ENCODE measurements around the gene PIK3AP1.

Gene PIK3AP1

GRCh38 chr10:96642973-96643372 is 77.3 kb downstream of the PIK3AP1 start:
- peak; percentile 33 for DNase-seq (ENCODE audit: low spot score)

DNA sequence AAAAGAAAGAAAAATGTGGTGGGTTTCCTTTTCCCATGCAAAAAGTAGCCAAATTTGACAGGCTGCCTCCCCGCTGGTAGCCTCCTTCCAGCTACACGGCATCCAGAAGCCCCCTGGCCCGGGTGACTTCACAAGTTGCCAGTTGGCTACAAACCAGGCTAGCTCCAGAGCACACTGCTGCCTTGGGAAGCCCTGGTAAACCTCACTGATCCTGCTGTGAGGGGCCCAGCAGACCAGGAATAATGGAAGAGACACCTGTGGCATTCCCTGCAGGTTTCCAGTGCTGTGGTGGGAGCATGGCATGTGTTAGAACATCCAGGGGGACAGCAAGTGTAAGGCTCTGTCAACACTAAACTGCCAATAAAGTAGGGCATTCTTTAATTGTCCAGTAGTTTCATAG is 77.8 kb downstream of the PIK3AP1 start:
- no peak for DNase-seq (ENCODE audit: low spot score)

DNA sequence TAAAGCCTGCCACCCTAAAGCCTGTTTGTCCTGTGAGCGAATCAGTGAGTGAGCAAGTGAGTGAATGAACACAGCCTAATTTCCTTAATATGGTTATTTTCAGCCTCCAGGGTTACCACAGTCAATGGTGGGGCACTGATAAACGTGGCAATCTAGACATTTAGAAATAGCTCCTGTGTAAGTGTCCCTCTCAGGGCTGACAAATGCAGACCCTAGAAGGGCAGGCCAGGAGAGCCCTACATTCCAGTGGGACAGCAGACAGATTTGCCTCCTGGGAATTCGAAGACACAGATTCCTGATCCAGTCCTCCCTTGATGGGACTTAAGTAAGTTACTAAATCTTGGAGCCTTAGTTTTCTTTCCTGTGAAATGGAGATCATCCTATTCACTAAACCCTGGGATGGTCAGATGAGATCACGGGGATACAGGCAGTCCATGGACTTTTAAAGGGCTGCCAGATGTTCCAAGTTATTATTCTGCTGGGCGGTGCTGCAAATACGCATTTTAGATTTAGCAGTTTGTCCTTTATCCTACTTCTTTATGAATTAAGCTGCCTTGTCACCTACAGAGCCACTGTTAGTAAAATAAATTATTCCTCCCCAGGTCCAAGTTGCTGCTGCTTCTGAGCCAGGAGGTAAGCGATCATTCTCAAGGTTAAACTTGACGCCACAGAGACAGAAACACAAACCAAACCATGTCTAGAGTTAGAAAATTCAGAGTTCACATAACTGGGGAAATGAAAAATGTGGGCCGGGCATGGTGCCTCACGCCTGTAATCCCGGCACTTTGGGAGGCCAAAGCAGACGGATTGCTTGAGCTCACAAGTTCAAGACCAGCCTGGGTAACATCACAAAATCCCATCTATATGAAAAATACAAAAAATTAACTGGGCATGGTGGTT is 78.7 kb downstream of the PIK3AP1 start:
- DNase-seq (ENCODE audit: low spot score): no peak

DNA sequence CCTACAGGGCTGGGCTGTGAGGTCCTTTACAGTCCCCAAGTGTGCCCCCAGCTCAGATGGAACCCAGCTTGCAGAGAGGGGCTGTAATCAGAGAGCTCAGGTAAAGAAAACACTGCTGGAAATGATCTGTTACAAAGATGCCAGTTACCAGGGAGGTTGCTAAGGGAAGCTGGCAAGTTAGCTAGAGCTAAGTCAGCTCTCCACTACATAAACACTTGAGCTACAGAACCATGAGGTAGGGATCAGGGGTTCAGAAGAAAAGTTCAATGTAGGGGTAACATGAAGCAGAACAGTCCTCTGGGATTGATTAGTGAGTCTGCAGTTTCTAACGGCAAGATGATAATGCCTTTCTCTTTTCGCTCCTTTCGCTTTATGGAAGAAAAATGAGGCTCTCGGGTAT is 80.4 kb downstream of the PIK3AP1 start:
- DNase-seq (ENCODE audit: low spot score): no peak

- DNase-seq (ENCODE audit: low spot score): no peak
Observed at GRCh38 chr10:96638696-96639095, 81.6 kb downstream of the PIK3AP1 start.

DNA sequence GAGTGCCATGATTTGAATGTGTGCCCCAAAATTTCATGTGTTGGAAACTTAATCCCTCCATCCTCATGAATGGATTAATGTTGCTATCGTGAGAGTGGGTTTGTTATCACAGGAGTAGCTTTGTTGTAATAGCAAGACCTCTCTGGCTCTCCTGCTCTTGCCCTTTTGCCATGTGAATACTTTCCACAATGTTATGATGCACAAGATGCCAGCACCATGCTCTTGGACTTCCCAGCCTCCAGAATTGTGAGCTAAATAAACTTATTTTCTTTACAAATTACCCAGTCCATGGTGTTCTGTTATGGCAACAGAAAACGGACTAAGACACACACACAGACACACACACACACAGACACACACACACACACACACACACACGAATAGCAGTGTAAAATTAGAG is 82.2 kb downstream of the PIK3AP1 start:
- DNase-seq (ENCODE audit: low spot score): no peak

DNA sequence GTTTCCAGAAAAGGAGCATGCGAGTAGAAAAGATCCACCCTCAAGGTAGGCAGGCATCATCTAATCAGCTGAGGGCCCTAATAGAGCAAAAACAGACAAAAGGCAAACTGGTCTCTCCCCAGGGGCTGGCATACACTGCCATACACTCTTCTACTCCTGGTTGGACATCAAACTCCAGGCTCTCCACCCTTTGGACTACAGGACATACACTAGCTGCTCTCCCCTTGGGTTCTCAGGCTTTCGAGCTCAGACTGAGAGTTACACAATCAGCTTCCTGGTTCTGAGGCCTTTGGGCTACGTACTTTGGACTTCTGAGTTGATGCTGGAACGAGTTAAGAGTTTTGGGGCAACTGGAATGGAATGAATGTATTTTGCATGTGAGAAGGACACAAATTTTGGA is 82.6 kb downstream of the PIK3AP1 start:
- DNase-seq (ENCODE audit: low spot score): no peak

DNA sequence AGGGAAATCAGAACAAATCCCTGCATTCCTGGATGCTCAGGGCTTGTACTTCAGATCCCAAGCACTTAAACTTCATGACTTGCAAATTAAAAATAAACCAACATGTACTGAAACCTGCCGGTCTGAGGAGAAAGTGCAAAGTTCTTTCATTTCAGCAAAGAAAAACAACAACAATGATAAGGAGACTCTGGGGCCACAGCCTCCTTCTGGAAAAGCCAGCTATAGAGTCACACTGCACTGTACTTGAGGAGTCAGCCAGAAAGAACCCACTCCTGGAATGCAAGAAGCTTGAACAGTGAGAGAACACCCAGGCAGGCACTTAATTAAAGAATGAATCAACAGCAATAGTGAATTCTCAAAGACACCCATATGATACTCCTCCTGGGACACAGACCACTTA is 83.8 kb downstream of the PIK3AP1 start:
- DNase-seq (ENCODE audit: low spot score): no peak

DNA sequence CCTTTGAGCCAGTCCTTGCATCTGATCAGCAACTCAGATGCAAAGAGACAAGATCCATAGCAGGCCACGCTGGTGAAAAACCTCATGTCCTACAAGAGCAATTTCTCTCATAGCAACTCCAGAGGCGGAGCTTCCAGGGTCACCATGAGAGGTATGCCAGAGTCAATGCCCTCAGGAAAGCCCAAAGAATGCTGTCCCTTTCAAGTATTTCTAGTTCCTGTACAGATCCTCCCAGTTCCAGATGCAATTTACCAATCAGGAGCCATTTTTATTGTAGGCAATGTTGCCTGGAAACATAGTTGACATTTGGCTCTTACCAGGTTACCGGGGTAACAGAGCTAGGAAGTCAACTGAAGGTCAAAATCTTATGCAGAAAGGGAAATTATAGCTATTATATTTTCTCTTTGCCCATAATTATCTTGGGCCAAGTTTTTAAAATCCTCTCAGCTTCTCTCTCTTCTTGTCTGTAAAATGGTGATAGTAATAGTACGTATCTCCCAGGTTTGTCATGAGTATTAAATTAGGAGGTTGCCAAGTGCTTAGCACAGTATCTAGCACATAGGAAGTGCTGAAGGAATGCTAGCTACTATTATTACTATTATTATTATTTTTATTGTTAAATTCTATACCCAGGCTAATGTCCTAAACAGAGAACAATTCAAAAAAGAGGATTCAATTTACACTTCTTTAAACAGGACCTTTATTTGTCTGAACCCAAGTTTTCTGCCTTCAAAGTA is 87.2 kb downstream of the PIK3AP1 start:
- no peak for DNase-seq (ENCODE audit: low spot score)

GRCh38 chr10:96627292-96627691 is 93.0 kb downstream of the PIK3AP1 start:
- DNase-seq (ENCODE audit: low spot score): no peak

GRCh38 chr10:96626795-96627194 is 93.5 kb downstream of the PIK3AP1 start:
- no peak for DNase-seq (ENCODE audit: low spot score)

DNA sequence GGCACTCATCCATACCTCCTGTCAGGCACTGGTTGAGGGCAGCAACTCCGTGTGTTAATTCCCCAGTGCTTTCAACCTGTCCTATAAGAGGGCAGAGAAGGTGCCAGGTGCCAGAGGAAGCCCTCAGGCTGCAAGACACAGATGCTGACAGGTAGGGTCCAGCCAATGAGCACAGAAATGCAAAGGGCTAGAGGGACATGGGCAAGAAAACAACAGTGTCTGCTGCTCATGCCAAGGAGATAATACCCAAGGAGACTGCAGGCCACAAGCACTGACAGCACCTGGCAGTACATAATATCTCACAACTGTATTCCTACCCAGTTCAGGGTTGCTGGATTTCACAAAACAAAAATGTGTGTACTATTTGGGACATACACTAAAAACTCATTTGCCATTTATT is 95.1 kb downstream of the PIK3AP1 start:
- DNase-seq (ENCODE audit: low spot score): no peak

GRCh38 chr10:96622013-96622787 is 98.1 kb downstream of the PIK3AP1 start:
- no peak for DNase-seq (ENCODE audit: low spot score)

DNA sequence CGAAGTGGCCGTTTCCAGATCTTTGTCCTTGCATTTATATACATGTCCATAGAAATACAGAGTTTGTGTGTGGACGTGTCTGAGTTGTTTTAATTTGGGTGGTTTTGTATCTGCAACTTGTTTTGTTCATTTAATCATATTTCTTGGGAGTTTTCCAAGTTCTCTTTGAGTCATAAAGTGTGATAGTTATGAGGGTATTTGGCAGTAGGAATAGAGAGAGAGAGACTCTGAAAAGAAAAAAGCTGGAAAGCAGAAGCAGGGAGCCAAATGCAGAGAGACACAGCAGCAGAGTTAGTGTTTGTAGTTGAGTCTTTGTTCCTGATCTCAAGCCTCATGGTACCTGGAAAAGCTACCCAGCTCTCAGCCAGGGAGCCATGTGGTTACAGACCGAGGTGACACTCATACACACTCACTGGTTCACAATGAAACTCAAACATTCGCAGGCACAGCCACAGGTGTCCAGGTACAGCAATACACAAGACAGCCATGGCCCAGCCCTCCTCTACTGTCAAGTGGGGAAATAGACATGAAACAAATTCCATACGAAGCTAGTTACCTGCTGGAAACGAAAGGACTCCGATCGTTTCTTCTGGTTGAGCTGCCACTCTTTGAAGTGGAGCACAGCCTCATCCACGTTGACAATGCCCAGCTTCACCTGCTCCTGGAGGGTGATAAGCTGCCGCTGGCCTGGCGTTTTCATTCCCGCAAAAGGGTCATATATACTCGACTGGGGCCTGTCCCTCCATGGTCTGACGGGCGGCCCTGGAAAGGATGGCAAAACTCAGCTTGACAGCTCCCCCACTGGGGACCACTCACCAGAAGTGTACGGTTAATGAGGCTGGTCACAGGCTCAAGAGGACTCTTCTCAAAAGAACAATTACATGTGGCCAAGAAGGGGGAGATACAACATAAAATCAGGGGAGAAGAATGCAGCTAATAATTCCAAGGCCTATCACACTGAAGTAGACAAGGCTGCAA is 100.2 kb downstream of the PIK3AP1 start:
- DNase-seq (ENCODE audit: low spot score): no peak

- no peak for DNase-seq (ENCODE audit: low spot score)
Observed at GRCh38 chr10:96619120-96619519, 101.2 kb downstream of the PIK3AP1 start.

- no peak for DNase-seq (ENCODE audit: low spot score)
Observed at GRCh38 chr10:96618653-96619052, 101.7 kb downstream of the PIK3AP1 start.

DNA sequence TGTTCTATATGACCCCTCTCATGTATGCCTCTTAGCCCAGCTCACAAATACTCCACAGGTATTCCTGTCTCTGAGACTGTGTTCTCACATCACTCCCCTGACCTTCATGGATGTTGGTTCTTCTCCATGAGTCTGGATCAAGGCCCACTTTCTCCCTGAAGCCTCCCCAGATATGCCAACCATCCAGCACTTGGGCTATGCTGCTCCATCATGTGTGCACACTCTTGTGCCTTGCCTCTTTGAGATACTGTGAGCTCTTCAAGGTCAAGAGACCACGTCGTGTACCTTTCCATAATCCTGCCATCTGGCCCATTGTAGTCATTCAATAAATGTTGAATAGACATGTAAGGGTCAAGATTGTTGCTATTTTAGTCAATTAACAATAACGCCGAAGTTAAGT is 103.4 kb downstream of the PIK3AP1 start:
- DNase-seq (ENCODE audit: low spot score): no peak

GRCh38 chr10:96614515-96614914 is 105.8 kb downstream of the PIK3AP1 start:
- DNase-seq (ENCODE audit: low spot score): peak; percentile 25

- DNase-seq (ENCODE audit: low spot score): no peak
Observed at GRCh38 chr10:96613576-96613975, 106.7 kb downstream of the PIK3AP1 start.

DNA sequence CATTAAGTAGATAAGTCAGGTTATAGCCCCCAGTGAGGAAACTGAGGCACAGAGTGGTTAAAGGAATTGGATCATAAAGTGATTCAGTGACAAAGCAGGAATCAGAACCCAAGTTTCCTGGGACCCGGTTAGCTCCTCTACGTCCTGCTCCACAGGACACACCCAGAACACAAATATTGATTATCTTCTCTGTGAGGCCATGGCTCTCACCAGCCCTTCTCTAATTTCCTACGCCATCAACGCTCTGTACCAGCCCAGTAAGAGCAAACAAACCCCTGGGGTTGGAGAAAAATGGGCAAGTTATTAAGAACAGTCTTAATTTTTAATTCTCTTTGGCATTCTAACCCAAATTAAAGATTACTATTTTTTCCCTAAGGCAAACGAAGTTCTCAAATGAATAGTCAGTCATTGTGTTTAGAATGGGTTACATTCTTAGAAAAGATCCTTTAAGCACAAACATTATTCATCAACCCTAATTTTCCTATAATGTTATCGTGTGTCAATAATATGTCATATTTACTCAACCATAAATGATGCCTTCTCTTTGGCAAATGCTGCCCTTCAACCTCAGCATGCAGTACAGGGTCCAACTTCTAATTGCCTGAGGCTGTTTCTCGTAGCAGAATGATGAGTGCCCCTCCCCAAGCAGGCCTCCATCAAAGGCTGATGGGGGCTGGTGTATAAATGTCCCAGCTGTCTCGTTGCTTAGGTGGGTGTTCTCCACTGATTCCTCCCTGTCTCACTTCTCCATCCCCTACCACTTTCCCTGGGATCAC is 108.1 kb downstream of the PIK3AP1 start:
- no peak for DNase-seq (ENCODE audit: low spot score)

- peak; percentile 30 for DNase-seq (ENCODE audit: low spot score)
Observed at GRCh38 chr10:96610817-96611216, 109.5 kb downstream of the PIK3AP1 start.
